ENCODE data around the gene LUZP1. TPM values are rescaled to one million over a fixed set of nuclear protein-coding genes. Genes with fewer than 3 reads are reported as not detected.

LUZP1 gene
- polyA plus RNA-seq, 1 of the 3 experiments (the other 2 are of a cell fraction): 8.9 TPM

GRCh38 chr1:23163395-23163794 is 5.3 kb downstream of the LUZP1 start:
- H2AFZ ChIP-seq (ENCODE audit: low read depth): no peak overlapping the region
- H3K4me3 ChIP-seq (ENCODE audit: low read depth in 2 of 2, low read length in 1 of 2): no peak overlapping the region
- no peak overlapping the region for H3K9ac ChIP-seq
- peaks cover 95% of the 10 kb centered on the region for H3K79me2 ChIP-seq (ENCODE audit: insufficient read depth)
- CTCF ChIA-PET: interaction anchor here (1.2 to 3.6 kb wide), 4 partner anchors 11 to 21 kb away, joined by 3 to 16 read pairs (median 4); no protein-coding TSS in a partner anchor
- POLR2A ChIA-PET: no interaction called here
- H3F3A ChIP-seq (replicated peaks; ENCODE audit: insufficient read depth): peaks cover 8% of the 10 kb centered on the region
- H3K9me2 ChIP-seq: no peaks in the 10 kb centered on the region
- no peaks in the 10 kb centered on the region for H3K27me3 ChIP-seq (ENCODE audit: insufficient read depth)
- peaks cover 5 to 14% of the 10 kb centered on the region in 2 experiments; a peak in 2 of 4 replicates for H3K4me1 ChIP-seq (ENCODE audit: control insufficient read depth in 1 of 2, insufficient read depth in 2 of 2, low read depth in 1 of 2, low read length in 1 of 2)
- no peak overlapping the region for H3K27ac ChIP-seq (ENCODE audit: low read depth in 2 of 2, low read length in 1 of 2)
- TF ChIP-seq FOSL2 (IDR thresholded peaks at IDR 0.05; ENCODE audit: borderline replicate concordance, low read depth): no peak
- no peak for TF ChIP-seq NRF1 (IDR thresholded peaks at IDR 0.05; ENCODE audit: low read depth, low read length)
- no peak for TF ChIP-seq IRF3 (IDR thresholded peaks at IDR 0.05; ENCODE audit: low read depth, low read length)
- TF ChIP-seq RCOR1 (IDR thresholded peaks at IDR 0.05; ENCODE audit: low read length): no peak
- TF ChIP-seq EZH2phosphoT487 (IDR thresholded peaks at IDR 0.05; ENCODE audit: borderline replicate concordance, low read depth): no peak
- TF ChIP-seq, protein P1, sequence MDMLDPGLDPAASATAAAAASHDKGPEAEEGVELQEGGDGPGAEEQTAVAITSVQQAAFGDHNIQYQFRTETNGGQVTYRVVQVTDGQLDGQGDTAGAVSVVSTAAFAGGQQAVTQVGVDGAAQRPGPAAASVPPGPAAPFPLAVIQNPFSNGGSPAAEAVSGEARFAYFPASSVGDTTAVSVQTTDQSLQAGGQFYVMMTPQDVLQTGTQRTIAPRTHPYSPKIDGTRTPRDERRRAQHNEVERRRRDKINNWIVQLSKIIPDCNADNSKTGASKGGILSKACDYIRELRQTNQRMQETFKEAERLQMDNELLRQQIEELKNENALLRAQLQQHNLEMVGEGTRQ (IDR thresholded peaks at IDR 0.05; ENCODE audit: borderline replicate concordance, low read depth, low read length): no peak
- no peak for TF ChIP-seq POLR2AphosphoS5 (IDR thresholded peaks at IDR 0.05; ENCODE audit: low read depth, low read length)
- no peak for TF ChIP-seq ELF1 (IDR thresholded peaks at IDR 0.05)
- TF ChIP-seq TEAD4 (IDR thresholded peaks at IDR 0.05; ENCODE audit: borderline replicate concordance, insufficient read depth): no peak
- TF ChIP-seq JUND (IDR thresholded peaks at IDR 0.05): no peak
- TF ChIP-seq TAF1 (IDR thresholded peaks at IDR 0.05; ENCODE audit: borderline replicate concordance, low read depth, low read length): no peak
- no peak for TF ChIP-seq GABPA (IDR thresholded peaks at IDR 0.05; ENCODE audit: low read depth)
- no peak for TF ChIP-seq TCF12 (IDR thresholded peaks at IDR 0.05)
- no peak for TF ChIP-seq GATA2 (CRISPR knock-in tag; IDR thresholded peaks at IDR 0.05)
- no peak for TF ChIP-seq NFIC (IDR thresholded peaks at IDR 0.05; ENCODE audit: borderline replicate concordance)
- TF ChIP-seq FOXJ3 (CRISPR knock-in tag; IDR thresholded peaks at IDR 0.05): no peak
- TF ChIP-seq, protein P2, sequence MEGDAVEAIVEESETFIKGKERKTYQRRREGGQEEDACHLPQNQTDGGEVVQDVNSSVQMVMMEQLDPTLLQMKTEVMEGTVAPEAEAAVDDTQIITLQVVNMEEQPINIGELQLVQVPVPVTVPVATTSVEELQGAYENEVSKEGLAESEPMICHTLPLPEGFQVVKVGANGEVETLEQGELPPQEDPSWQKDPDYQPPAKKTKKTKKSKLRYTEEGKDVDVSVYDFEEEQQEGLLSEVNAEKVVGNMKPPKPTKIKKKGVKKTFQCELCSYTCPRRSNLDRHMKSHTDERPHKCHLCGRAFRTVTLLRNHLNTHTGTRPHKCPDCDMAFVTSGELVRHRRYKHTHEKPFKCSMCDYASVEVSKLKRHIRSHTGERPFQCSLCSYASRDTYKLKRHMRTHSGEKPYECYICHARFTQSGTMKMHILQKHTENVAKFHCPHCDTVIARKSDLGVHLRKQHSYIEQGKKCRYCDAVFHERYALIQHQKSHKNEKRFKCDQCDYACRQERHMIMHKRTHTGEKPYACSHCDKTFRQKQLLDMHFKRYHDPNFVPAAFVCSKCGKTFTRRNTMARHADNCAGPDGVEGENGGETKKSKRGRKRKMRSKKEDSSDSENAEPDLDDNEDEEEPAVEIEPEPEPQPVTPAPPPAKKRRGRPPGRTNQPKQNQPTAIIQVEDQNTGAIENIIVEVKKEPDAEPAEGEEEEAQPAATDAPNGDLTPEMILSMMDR (IDR thresholded peaks at IDR 0.05): no peak
- WGBS (ENCODE audit: low lambda C conversion rate): 98% methylated on average over 3 of the region's 3 CpGs
- no peaks in the 10 kb centered on the region for H3K9me3 ChIP-seq
- DNase-seq: no peak
- peaks cover 92% of the 10 kb centered on the region for H4K20me1 ChIP-seq (ENCODE audit: insufficient read depth)
- no peaks in the 10 kb centered on the region for H3K36me3 ChIP-seq (replicated peaks in 1 of 2; ENCODE audit: control insufficient read depth in 1 of 2, insufficient read depth in 2 of 2, low read length in 1 of 2)
- H3K4me2 ChIP-seq: no peak overlapping the region
